Activated CD4-positive, alpha-beta T cell treated with anti-CD3 and anti-CD28 coated beads, Interleukin-2, amount 50 U/mL, for 16 hours (primary cell): ENCODE measurements around the gene ZNF367.
A peak's percentile ranks its signal among the peaks of the same experiment; 100 is the strongest.

Experiments used
- DNase-seq: peaks from one replicate; pipeline ENCODE4 v3.0.0-alpha.2; 2020

The ZNF367 gene

DNA sequence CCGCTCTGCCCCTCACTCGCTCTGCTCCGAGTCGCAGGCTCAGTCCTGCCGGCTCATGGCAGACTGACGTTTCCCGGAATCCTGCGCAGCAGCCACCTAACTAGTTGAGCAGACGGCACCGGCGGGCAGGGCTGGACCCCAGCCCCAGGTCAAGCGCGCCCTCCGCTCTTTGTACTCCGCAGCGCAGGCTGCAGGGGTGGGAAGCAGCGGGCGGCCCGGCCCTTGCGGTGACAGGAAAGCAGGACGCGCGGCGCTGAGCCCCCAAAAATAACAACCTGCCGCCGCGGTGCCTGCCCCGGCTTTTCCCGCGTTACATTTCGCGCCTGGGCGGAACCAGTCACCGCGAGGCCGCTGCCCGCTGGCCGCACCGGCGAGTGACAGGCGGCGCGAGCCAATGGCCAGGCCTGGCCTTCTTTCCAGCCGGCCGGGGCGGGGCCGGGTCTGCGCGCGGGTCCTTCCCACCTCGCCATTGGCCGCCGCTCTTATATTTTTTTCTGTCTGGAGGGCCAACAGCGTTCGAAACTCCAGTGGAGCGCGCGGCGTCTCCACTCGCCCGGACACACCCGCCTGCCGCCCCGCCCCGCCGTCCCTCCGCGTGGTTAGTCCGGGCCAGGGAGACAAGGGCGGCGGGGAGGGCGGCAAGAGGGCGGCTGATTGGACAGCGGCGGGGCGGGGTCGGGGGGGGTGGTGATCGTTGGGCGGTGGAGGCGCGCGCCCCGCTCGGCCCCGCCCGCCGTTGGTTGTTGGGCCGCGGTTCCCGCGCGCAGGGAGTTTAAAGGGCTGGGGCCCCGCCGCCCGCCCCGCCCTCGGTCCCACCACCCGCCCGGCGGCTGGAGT is at the start of gene ZNF367:
Gene ZNF367 (minus strand): TSS at position 288 of the 837 bp plus-strand sequence. CDS start 338 bp downstream, outside the sequence.
- peak; percentile 97 for DNase-seq

DNA sequence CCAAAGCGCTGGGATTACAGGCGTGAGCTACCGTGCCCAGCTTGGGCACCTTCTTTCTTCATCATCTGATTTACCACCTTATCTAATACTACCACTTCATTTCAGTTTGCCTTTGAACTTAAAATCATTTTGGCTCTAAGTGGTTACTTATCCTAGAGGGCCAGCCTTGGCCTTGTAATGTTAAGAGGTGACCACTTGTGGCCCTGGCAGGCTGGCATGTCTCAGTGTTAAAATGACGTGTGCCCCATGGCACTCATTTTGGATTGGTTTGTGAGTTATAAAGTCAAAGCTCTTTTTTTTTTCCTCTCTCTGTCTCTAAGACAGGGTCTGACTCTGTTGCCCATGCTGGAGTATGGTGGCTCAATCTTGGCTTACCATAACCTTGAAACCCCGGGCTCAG is 49.6 kb upstream of the ZNF367 start:
- no peak for DNase-seq

DNA sequence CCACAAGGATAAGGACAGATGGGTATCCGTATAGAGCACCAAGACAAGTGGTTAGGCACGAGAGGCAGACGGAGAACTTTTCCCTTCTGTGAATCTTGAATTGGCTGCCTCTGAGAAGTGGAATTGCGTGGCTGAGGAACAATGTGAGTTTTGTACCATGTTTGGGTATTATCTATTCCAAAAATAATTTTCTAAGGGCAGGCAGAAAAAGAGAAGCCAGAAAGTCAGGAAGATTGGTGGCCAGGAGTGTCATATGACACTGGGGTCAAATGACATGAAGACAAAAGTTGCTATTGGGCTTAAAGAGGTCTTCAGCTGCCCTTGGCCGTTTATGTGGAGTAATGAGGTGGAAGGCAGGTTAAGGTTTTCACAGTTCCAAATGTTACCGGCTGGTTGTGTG is 46.3 kb upstream of the ZNF367 start:
- DNase-seq = no peak

DNA sequence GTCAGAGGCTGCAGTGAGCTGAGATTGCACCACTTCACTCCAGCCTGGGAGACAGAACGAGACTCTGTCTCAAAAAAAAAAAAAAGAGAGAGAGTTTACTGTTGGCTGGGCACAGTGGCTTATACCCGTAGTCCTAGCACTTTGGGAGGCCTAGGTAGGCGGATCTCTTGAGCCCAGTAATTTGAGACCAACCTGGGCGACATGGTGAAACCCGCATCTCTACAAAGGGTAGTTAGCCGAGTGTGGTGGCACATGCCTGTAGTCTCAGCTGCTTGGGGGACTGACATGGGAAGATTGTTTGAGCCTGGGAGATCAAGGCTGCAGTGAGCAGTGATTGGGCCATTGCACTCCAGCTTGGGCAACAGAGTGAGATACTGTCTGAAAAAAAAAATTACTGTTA is 44.4 kb upstream of the ZNF367 start:
- no peak for DNase-seq

DNA sequence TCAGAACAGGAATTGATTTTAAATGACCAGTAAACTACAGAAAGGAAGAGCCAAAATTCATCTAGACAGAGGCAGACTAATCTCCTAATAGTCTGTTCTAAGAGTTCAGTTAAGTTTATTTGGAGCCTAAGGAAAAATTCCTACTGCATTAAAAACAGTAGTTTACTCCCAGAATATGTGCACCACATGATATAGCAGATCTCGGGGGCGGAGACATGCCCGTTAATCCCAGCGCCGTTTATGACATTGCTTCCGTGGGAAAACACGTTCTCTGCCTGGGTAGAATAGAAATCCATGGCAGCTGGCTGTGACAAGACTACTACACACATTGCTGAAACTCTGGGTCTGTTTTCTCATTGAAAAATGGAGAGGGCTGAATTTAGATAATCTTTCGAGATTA is 43.2 kb upstream of the ZNF367 start:
- DNase-seq = no peak

DNA sequence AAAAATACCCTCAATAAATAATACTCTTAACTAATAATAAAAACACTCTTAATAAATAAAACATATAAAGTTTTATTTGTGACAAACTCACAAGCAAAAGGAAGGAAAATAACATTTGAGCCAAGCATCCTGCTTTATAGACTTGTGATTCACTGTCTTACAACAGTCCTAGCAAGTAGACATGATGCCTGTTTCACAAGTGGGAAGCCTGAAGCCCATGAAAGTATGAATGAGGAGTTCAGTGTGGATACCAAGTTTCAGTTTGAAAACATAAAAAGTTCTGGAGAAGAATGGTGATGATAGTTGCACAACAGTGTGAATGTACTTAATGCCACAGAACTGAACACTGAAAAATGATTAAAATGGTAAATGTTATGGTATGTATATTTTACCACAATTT is 42.7 kb upstream of the ZNF367 start:
- DNase-seq = no peak

DNA sequence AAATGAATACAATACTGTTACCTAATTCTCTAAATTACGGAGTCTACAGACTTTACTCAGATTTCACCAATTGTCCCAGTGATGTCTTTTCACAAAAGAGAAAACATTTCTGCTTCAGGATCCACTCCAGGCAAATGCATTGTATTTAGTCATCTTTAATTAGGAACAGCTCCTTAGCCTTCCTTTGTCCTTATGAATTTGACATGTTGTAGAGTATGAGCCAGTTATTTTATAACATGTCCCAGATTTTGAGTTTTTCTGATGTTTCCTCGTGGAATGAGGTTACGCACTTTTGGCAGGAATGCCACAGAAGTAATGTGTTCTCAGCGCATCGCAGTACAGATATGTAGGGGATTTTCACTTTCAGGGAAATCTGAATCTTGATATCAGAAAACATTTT is 42.3 kb upstream of the ZNF367 start:
- no peak for DNase-seq

DNA sequence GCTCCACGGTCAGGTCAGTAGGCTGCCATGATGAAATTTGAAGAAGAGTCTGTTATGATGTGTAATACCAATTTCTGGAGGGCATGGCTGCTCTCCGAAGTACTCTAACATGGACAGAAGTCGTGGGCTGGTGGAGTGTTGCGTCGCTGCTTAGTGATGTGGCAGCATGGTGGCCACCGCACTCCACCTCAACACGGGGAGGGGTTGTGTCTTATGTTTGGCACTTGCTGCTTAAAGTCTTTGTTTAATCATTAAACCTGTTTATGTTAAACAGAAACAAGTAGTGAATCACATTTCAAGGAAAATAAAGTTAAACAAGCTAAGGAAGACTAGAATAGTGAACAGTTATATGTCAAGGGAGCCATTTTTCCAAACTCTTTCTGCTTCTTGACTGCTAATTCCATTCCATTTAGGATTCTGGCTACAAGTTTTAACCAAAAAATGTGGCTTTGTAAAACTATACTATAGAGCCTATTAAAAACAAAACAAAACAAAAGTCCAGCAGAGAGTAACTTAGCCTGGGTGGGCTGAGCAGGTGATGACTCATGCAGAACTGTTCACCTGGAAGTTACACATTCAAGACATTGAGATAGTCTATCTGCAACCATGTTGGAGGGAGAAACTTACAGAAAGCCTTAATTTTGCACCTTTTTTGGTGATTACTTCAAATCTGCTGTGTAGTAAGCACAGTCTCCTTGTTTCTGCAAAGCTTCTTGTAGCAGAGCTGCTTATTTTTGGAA is 41.3 kb upstream of the ZNF367 start:
- DNase-seq = no peak

DNA sequence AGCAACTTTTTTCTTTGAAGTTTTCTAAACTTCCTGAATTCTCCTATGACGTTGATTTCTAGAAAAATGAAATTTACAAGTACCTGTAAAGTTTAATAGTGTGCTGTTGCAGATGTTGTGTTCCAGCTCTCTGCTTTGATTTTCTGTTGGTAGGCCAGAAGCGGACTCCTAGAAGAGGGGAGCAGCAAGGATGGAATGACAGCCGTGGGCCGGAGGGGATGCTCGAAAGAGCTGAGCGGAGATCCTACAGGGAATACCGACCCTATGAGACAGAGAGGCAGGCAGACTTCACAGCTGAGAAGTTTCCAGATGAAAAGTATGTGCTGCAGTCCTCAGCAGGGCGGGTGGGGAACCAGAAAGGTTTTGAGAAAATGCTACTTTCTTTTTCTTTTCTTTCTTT is 40.1 kb upstream of the ZNF367 start:
- no peak for DNase-seq

DNA sequence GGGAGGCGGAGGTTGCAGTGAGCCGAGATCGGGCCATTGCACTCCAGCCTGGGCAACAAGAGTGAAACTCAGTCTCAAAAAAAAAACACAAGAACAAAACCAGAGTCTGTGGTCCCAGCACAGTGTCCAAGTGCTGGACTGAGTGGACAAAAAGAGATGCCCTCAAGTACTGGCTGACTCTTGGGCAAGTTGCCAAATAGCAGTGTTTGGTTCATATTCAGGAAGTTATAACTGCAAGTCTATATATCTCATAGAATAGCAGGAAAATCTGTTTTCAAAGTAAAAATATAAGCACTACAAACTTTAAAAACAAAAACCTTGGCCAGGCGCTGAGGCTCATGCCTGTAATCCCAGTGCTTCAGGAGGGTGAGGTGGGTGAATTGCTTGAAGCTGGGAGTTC is 39.1 kb upstream of the ZNF367 start:
- no peak for DNase-seq

DNA sequence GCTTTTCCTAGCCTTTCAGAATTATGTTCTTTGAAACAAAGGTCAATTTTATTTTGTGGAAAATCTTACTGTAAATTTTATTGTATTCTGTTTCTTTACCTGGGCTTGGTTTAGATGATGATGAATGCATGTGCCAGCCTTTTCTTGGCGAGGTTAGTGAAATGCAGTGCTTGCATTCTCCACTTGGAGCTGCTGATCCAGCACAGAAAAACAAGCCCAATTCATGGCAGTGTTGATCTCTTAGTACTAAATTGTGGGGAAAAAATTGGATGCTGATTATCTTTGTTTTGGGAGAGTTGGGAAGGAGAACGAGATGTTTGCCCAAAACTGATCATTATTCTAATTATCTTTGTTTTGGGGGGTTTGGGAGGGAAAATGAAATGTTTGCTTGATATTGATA is 35.5 kb upstream of the ZNF367 start:
- no peak for DNase-seq

DNA sequence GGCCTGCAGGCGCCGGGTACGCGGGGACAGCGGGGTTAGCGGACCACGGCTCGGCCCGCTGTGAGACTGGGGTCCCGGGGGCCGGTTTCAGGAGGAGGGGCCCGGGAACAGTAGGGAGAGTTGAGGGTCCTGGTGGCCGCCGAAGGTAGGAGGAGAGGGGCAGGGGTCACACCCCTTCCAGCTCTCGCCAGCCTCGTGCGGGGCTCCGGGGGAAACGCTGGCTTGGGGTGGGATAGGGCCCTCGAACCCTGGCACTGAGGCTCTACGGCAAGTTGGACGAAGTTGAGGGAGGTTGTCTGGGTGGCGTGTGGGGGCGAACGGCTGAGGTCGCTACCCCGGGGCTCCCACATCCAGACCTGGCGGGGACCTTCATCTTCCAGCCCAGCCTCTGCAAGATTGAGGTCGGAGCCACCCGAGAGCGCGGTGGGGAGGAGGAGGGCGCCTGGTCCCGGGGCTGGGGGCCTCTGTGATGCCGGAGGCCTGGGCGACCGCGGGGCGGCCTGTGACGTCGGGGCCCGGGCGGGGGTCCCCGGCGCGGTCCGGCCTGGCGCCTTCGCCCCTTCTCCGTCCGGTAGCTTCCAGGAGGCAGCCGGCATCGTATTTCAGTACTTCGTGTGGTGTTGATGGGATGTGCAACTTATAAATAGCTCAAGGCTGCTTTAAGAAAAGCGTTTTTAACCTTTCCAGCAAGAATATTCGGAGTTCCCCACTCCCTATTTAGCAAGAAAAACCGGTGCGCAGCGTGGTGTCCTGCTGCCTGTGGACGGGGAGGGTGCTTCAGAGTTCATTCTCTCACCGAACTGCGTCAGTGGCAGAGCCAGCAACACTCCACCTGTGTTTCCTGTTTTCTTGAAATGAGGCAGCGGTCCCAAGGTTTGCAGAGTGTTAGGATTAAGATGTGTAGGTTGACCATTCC is 32.7 kb upstream of the ZNF367 start:
- DNase-seq = no peak

DNA sequence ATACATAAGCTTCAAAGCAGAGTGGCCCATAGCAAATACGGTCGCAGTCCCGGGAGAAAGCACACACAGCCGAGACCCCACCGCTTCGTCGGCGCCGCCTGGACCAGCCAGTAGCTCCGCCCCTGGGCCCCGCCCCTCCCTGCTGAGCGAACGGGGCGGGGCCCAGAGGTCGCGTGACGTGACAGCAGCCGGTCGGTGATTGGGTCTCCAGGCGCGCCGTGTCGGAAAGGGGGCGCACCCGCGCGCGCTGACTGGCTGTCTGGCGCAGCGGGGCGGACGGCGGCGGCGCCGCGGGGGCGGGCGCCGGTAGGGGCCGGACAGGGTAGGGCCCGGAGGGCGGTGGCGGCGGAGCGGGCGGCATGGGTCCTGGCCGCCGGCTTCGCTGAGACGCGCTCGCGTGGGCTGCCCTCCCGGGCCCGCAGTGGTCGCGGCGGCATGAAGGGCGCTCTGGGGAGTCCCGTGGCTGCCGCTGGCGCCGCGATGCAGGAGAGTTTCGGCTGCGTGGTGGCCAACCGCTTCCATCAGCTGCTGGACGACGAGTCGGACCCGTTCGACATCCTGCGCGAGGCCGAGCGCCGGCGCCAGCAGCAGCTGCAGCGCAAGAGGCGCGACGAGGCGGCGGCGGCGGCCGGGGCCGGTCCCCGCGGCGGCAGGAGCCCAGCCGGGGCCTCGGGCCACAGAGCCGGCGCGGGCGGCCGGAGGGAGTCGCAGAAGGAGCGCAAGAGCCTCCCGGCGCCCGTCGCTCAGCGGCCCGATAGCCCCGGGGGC is 31.9 kb upstream of the ZNF367 start, which contains the start of gene HABP4:
Gene HABP4 (plus strand): TSS at position 325 of the 768 bp plus-strand sequence. CDS start 111 bp downstream, at position 436.
- DNase-seq = peak; percentile 97

DNA sequence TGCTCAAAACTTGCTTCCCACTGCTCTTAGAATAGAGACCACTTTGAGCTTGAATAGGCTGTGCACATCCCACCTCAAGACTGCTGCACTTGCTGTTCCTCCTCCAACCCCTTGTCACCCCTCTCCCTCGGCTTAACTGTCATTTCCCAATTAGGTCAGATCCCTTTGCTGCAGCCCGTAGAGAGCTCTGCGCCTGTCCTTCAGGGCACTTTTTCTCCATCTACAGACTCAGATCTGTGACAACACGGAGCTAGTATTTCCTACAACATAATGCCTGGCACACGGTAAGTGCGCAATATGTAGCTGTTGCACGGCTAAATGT is 31.3 kb upstream of the ZNF367 start:
- no peak for DNase-seq

DNA sequence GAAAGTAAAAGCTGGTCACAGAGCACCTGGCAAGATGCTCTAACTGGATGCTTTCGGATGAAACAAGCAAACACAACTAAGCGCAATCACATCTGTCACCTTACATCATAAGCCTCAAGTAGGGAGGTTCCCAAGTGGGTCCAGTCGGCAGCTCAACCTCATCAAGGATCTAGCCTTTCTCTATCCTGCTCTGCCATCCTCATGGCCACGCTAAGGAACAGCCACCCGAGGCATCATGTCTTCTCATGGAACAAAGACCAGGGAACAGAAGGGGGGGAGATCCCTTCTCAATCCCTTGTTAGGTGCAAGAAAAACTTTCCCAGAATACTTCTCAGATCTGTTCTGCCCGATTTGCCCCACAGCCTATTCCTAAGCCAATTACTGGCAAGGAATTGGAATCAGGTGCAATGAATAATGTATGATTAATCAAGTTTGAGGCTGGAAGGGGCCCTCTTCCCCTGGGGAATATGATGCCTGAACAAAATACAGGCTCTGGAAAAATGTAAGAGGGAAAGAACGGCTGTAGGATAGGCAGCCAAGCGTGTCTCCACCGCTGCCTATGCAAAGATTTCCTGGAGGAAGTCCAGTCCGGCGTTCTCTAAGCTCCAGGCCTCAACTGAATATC is 30.5 kb upstream of the ZNF367 start:
- no peak for DNase-seq

DNA sequence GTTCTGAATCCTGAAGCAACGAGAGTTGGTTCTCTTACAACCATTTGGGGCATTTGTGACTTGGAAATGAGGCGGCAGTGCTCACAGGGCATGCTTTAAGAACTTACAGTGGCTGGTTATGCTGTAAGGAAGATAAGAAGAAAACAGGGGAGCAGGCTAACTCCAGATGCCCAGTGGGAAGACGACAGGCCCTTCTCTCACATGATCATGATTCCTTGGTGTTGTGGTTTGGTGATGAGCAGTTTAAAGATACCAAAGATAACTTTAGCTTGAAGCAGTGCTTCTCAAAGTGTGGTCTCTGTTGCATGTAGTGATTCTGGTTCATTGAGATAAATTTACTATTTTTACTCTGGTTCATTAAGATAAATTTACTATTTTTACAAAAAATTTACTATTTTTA is 29.2 kb upstream of the ZNF367 start:
- no peak for DNase-seq

DNA sequence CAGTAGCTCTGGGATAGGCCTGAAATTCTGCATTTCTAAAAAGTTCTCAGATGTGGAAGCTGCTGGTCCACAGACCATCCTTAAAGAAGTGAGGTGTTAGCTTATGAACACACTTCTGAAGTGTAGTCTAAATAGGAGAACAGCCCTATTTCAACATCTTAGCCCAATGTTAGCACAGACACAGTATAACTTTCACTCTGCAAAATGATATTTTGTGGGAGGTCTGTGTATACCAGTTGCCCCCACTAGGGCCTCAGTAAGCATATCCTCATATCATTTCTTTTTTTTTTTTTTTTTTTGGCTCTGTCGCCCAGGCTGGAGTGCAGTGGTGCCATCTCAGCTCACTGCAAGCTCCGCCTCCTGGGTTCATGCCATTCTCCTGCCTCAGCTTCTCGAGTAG is 24.3 kb upstream of the ZNF367 start:
- DNase-seq = no peak

DNA sequence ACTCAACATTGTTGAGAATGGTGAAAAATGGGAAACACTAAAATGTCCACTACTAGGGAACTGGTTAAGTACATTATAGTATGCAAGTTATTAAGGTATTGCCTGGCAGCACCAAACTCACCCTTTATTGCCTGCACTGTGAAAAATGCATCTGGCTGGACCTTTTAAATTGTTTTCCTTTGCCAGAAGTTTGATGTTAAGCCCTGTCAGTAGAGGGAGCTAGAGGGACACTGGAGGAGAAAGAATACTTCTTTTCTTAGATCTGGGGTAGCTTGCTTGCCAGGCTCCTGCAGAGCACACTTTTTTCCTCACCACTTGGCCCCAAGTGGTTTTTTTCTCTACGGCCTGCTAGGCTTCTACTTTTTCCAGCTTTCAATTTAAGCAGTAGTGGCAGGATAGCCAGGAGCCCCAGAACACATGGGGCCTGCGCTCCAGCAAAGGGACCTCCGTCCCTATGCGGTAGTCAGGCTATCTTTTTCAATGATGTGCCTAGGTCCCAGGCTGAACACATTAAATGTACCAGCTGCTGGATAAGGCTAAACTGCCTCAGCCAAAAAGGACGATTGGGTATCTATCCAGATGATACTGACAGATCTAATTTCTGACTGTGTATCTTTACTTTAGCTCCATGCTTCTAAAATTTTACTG is 23.8 kb upstream of the ZNF367 start:
- peak; percentile 82 for DNase-seq

DNA sequence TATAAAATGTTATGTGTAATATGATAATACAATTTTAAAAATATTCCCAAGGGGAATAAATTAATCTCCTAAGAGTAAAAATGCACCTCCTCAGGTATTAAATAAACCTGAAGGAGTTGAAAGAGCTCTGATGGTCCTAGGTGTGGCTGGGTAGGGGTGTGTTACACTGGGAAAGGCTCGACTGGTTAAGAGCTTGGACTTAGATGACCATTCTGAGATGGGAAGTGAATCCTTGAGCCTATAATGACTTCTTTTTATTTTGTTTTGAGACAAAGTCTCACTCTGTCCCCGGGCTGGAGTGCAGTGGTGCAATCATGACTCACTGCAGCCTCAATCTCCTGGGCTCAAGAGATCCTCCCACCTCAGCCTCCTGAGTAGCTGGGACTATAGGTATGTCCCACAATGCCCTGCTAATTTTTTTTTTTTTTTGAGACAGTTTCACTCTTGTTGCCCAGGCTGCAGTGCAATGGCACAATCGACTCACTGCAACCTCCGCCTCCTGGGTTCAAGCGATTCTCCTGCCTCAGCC is 22.6 kb upstream of the ZNF367 start:
- DNase-seq = no peak

DNA sequence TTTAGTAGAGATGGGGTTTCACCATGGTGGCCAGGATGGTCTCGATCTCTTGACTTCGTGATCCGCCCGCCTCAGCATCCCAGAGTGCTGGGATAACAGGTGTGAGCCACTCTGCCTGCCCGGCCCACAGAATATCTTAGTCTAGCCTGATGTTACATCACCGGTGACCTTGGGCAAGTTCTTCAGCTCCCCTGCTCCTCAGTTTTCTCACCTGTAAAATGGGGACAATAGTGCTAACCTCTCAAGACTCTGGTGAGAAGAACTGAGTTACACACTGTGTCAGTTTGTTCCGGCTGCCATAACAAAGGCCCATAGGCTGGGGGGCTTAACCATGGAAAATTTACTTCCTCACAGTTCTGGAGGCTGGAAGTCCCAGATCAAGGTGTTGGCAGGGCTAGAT is 19.3 kb upstream of the ZNF367 start:
- DNase-seq = no peak

DNA sequence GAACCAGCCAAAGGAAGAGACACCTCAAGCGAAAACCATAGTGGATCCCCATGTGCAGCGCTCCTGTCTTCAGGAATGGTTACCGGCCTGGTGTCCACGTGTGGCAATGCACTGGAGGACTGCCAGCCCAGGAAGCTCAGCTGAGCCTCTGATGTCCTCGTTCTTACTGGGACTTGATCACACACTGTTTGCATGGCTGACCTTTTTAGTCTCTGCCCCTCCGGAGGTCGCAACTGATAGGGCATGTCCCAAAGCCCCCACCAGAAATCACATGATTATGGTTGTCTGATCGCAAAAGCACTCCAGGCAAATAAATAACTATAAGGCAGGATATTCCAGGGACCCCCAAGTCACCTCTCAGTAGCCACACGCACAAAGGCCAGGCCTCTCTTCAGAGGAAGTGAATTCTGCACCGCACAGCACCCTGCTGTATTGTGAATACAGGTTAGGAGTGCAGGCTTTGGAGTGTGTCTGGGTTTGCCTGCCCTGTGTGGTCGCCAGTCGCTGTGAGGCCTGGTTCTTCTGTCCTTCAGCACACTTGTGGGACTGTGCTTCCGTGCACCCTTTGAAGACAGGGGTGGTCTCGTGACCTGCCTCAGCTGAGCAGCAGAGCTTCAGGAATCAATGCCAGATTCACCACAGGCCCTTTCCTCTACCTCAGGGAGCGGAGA is 18.4 kb upstream of the ZNF367 start:
- DNase-seq = no peak
